HL-60/S4 (cell line): ENCODE measurements around the gene MPC1.
"Not testable (repeated sequence)": the region's sequence is repeated elsewhere in the genome, so short reads cannot be mapped to it uniquely, and the experiment has no call there.

Source experiments
- in situ Hi-C: fragments of 300-500 bp; cut with MboI; formaldehyde crosslinking; loops from 2 replicates; pipeline ENCODE4 v1.14.3; 2022; ENCODE audit warnings: low sequenced_read_pairs

Gene MPC1

DNA sequence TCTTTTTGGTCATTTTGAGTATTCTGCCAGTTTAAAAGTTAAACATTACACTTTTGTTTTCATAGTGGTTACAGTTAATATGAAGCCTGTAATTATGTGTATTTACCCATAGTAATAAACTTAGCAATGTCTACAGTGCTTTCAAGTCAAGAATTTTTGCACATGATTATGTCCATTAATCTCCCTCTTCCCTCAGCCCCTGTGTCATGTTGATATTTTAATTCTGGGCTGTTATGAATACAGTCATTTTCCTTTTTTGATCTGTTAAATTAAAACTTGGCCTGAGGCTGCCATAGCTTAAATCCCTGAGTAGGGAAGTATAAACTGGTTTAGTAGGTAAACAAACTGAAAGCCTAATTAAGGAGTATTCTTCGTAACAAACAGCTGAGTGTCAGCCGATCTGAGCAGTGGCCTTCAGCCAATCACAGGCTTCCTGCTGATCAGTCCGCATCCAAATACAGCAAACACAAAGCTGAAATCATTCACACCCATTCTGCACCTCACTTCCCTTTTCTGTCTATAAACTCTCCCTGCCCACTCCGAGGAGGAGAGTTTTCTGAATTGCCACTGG lies 30.9 kb downstream of the MPC1 start:
- in situ Hi-C loops = no loop called here

- in situ Hi-C loops = no loop called here
Measured at GRCh38 chr6:166348305-166348949, 34.3 kb downstream of the MPC1 start.

- in situ Hi-C loops = no loop called here
Measured at GRCh38 chr6:166346965-166347364, 35.8 kb downstream of the MPC1 start.

DNA sequence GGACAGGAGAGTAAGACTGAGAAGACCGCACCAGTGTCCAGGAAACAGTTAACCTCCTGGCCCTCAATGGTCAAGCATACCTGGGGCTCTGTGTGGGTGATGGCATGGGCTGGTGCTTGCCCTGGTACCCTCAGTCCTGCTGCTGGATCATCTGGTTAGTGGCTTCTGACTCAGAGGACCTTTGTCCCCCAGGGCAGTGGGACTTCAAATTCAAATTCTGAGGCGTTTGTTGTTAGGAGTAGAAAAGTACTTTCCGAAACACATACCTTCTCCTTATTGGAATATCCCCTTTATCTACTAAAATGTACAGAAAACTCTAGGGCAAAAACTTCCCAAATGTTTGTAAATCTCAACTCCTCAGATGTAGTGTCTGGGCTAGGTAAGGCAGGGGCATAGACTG lies 36.3 kb downstream of the MPC1 start:
- in situ Hi-C loops = no loop called here

DNA sequence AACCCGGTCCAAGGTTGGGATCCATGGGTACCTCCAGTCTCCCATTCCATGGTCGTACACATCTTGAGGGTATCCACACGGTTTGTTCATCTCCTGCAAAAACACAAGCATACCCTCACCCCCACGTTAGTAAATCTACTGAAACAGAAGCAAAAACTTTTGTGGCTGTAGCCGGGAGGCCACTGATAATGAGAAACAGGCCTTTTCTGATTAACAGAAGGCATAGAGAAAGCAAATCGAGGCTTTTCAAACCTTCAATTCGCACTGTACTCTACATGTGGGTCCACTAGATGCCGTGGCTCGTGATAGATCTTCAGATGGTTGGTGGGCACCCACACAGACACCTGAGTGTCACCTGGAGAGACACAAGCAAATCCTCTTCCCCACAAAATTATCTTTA lies 37.1 kb downstream of the MPC1 start:
- in situ Hi-C loops = not testable (repeated sequence)

DNA sequence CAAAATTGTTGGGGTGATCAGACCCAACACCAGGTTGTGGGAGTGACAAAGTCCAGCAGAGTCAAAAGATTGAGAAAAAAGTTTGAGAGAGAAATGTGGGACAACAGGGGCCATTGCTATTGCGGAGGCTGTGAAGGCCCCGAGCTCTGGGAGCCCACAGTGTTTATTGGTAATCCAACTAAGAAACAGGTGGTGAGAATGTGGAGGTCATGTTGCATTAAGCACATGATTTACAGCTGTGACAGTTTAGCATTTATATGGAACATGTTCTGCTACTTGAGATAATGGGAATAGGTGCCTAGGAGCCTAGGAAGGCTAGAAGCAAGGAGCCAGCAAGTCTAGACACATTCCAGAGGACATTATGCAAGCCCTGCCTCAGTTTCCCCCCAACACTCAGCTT lies 37.8 kb downstream of the MPC1 start:
- in situ Hi-C loops = not testable (repeated sequence)

DNA sequence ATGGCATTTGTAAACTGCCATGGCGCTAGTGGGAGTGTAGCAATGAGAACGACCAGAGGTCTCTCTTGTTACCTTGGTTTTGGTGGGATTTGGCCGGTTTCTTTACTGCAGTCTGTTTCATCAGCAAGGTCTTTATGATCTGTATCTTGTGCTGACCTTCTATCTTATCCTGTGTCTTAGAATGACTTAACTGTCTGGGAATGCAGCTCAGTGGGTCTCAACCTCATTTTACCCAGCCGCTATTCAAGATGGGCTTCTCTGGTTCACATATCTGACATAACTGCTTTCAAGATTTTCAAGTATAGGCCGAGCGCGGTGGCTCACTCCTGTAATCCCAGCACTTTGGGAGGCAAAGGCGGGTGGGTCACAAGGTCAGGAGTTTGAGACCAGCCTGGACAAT lies 38.5 kb downstream of the MPC1 start:
- in situ Hi-C loops = no loop called here

- in situ Hi-C loops = no loop called here
Measured at GRCh38 chr6:166343150-166343487, 39.6 kb downstream of the MPC1 start.

- in situ Hi-C loops = no loop called here
Measured at GRCh38 chr6:166342349-166343149, 40.2 kb downstream of the MPC1 start, which contains the start of gene SFT2D1. TSS of gene SFT2D1 (minus strand) at chr6:166342545. CDS start at chr6:166342481, 64 bp downstream.

GRCh38 chr6:166341977-166342348 lies 40.8 kb downstream of the MPC1 start:
- in situ Hi-C loops = no loop called here

DNA sequence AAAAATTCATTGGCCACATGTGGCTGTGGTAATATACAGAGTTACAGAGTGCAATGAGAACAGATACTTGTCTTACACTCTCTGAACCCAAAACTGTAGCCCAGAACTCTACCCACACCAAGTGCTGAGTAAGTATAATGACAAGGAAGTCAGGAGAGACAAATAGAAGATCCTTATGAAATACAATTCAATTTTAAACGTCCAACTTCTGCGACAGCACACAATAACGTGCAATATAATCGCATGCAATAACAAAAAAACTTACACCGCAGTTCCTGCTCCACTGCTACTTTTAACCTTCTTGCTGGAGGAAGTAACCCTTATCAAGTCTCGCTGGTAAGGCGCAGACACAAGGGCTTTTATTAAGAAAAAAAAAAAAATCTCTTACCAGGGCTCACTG lies 41.3 kb downstream of the MPC1 start:
- in situ Hi-C loops = no loop called here

DNA sequence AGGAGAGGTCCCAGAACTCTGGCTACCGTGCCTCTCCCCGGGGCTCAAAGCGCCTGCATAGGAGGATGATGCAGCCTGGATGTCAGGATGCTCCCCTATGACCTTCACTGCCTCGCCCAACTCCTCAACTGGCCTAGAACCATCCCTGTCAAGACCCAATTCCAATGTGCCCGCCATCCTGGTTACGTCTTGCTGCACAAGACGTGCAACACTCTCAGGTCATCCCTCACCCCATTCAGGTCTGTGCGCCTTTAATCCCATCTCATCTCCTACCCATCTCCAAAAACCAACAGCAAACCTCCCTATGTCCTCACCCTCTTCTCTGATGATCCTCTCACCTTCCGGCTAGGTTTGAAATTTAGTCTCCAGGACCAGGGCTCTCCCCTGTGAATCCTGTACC lies 43.9 kb downstream of the MPC1 start:
- in situ Hi-C loops = no loop called here

- in situ Hi-C loops = no loop called here
Measured at GRCh38 chr6:166336847-166337246, 45.9 kb downstream of the MPC1 start.

DNA sequence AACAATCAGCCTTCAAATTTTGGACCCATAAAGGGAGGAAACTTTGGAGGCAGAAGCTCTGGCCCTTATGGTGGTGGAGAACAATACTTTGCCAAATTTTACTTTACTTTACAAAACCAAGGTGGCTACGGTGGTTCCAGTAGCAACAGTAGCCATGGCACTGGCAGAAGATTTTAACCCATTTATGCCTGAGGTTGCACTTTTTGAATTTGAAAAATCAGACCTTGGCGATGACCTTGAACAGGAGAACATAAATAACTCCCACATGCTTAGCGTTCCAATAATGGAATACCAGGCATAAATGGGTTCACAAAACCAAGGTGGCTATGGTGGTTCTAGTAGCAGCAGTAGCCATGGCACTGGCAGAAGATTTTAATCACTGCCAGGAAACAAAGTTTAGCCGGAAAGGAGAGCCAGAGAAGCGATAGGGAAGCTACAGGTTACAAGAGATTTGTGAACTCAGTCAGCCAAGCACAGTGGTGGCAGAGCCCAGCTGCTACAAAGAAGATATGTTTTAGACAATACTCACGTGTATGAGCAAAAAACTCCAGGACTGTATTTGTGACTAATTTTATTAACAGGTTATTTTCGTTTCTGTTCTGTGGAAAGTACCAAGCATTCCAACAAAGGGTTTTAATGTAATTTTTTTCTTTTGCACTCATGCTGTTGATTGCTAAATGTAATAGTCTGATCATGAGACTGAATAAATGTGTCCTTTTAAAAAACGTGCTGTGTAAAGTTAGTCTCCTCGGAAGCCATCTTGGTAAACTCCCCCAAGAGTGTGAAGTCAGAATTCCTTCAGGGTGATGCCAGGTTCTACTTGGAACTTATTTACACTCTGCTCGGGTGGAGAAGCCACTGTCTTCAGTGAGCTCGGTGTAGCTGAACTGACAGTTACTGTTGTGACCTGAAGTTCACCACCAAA lies 47.1 kb downstream of the MPC1 start:
- in situ Hi-C loops = no loop called here

- in situ Hi-C loops = no loop called here
Measured at GRCh38 chr6:166334878-166335277, 47.9 kb downstream of the MPC1 start.

DNA sequence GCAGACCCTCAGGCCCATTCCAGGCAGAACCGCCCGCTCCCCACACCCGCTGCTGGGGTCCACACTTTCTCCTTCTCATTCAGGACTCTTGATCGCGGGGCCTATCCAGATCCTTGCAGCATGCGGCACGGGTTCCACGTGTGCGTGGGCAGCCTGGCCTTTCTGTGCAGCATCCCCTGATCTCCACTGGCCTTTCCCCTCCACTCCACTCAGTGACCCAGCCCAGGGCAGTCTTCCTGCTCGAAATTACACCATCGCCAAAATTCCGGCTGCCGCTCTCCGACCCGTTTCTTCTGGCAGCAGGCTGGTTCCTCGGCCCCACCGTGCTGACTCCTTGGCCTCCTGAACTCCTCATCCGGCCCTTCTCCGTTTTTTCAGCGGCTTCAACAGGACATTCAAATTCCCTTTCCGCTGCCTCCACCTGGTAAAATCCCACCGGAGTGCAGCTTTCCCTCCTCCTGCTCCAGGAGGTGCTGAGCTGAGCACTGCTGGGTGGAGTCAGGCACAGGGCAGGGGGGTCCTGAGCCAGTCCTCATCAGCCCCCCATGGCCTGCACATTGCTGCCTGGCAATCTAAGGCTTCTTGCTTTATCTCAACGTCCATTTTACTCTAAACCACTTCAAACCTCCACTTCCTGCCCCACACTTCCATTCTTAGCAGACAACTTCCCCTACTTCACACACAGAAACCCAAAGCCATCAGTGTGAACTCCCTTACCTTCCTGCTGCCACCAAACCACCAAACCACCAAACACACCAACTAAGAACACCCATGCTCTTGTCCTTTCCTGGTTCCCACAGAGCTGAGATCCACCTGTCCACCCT lies 49.4 kb downstream of the MPC1 start:
- in situ Hi-C loops = no loop called here

DNA sequence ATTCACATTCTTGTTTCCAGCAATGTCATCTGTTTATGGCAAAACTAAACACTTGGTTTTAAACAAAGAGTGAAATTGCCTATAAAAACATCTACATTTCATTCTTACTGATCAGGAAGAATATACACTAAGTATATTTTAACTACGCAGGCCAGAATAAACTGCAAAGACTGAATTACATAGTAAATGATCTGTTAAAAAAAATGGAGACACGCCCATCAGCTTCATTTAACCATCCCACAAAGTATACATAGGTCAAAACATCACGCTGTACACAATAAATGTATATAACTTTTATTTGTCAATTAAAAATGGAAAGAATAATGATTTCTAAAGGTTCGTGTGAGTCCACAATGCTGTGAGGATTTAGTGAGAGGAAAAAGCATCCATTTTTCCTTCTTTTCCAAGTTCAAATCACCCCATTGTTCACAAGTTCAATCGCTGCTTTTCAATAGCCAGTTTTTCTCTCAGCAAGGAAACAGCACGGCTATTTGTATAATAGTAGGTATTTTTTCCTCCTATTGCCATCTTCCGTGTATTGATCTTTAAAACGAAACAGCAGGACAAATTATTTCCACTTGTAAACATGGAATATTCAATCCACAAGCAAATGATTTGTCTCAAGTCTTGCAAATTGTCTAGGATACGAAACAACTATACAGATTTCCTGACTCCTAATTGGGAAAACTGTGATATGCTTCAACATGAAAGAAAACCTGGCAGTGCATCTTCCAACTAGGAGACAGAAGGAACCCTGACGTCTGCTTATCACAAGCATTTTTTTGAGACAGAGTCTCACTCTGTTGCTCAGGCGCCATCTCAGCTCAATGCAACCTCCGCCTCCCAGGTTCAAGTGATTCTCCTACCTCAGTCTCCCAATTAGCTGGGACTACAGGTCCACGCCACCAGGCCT lies 51.0 kb downstream of the MPC1 start:
- in situ Hi-C loops = no loop called here

DNA sequence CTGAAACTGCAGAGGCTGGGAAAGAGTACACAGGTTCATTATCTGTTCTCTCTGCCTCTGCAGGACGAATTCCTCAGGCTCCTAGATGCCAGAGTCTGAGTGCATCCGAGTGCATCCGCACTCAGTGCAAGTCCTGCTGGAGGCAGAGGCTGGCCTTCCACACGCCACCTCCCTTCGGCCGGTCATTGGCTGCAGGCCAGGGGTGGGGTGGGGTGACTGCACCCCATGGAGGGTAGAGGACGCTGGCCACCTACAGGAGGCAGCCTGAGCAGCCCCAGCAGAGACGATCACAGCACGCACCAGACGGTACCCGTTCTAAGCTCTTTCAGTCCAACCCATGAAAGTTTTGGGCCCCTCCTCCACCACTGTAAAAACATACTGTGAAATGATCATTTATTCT lies 52.1 kb downstream of the MPC1 start:
- in situ Hi-C loops = no loop called here

- in situ Hi-C loops = no loop called here
Measured at GRCh38 chr6:166325383-166326042, 57.2 kb downstream of the MPC1 start.
